Frontal cortex (tissue), 4 donors: ENCODE results near the gene ARMH1. TPM values are rescaled to one million over a fixed set of nuclear protein-coding genes. Genes with fewer than 3 reads are reported as not detected.
"Not testable (repeated sequence)": the region's sequence is repeated elsewhere in the genome, so short reads cannot be mapped to it uniquely, and the experiment has no call there.

ENCODE experiments used
- DNase-seq, 2 donors: peaks; one replicate each; pipeline ENCODE4 v3.0.0; 2012; ENCODE audit warnings: low spot score in 2 of 2
- FAIRE-seq: peaks from 2 replicates; lab custom pipeline; 2012; peaks lifted over from hg19 to GRCh38; lab: Jason Lieb, UNC
- small RNA-seq: library from RNA; depleted of rRNA; stranded (forward); fragments of <200 nt; gene quantifications from one replicate; pipeline ENCODE3, GENCODE V24; 2014
- total RNA-seq: library from RNA; depleted of rRNA; stranded (reverse); fragments of >200 nt; gene quantifications from one replicate; pipeline ENCODE4 v1.2.3, GENCODE V29; 2014
- donor health status: control.
- donor health status: control.
- donor health status: control.

Gene ARMH1
- total RNA-seq, 1 donor from 2014 or later: 4.5 TPM

- no peak for FAIRE-seq
These were observed 82.9 kb downstream of the ARMH1 start for GRCh38 chr1:44757420-44757819.

GRCh38 chr1:44759077-44759476, 84.6 kb downstream of the ARMH1 start:
- FAIRE-seq (no peak), DNase-seq (no peak)

More at GRCh38 chr1:44757420-44757819, 82.9 kb downstream of the ARMH1 start:
- DNase-seq: no peak

- DNase-seq (no peak), FAIRE-seq (no peak)
These were observed 86.4 kb downstream of the ARMH1 start for GRCh38 chr1:44760876-44761275.

GRCh38 chr1:44766421-44766820, 91.9 kb downstream of the ARMH1 start:
- DNase-seq: not testable (repeated sequence)

More at GRCh38 chr1:44766421-44766820, 91.9 kb downstream of the ARMH1 start:
- FAIRE-seq: not testable (repeated sequence)

Small RNA genes lying within 50 kb of the gene (small RNA-seq; reads per million reads assigned to genes)
- gene RNU5D-1 (18.0 reads per million, percentile 97 among the genes with 10 or more reads in this experiment), gene RNU5F-1 (1.1 reads per million, percentile 68 among the genes with 10 or more reads in this experiment)

Other genes with a start within 250 kb of the ARMH1 start
- gene TMEM53, start 233 bp upstream of the ARMH1 start, total RNA-seq: 4.9 TPM
- not detected for gene RNU5D-1, start 56.5 kb downstream of the ARMH1 start, total RNA-seq
- gene KIF2C, start 65.1 kb downstream of the ARMH1 start, total RNA-seq: 2.9 TPM
- gene RPS8, start 100.8 kb downstream of the ARMH1 start, total RNA-seq: 1,632 TPM
- gene BEST4, start 113.5 kb downstream of the ARMH1 start, total RNA-seq: 0.41 TPM
- gene PLK3, start 125.7 kb downstream of the ARMH1 start, total RNA-seq: 10.2 TPM
- gene DYNLT4, start 132.6 kb downstream of the ARMH1 start, total RNA-seq: not detected
- under 0.01 TPM for gene BTBD19, start 133.8 kb downstream of the ARMH1 start, total RNA-seq
- 0.82 TPM for gene PTCH2, start 168.5 kb downstream of the ARMH1 start, total RNA-seq